ENCODE data around the gene JARID2. TPM values are rescaled to one million over a fixed set of nuclear protein-coding genes. Genes with fewer than 3 reads are reported as not detected.

JARID2 gene
- polyA plus RNA-seq, 1 experiment = 9.7 TPM

- H3K27me3 ChIP-seq (ENCODE audit: control insufficient read depth, insufficient read depth, low read length) = no peaks in the 10 kb centered on the region
- CTCF ChIA-PET = no interaction called here
- no peak for DNase-seq (ENCODE audit: low read depth, low spot score)
- H3K27ac ChIP-seq (ENCODE audit: low read depth, low read length) = no peak overlapping the region
- POLR2A ChIA-PET = no interaction called here
- H3K9me3 ChIP-seq (ENCODE audit: control insufficient read depth, insufficient read depth, low read length) = no peaks in the 10 kb centered on the region
- H3K4me3 ChIP-seq (ENCODE audit: low read depth, low read length) = no peak overlapping the region
- TF ChIP-seq CTCF (IDR thresholded peaks at IDR 0.05; ENCODE audit: low read depth, low read length) = no peak
These were observed 22.5 kb downstream of the JARID2 start for GRCh38 chr6:15268137-15268908.

DNA sequence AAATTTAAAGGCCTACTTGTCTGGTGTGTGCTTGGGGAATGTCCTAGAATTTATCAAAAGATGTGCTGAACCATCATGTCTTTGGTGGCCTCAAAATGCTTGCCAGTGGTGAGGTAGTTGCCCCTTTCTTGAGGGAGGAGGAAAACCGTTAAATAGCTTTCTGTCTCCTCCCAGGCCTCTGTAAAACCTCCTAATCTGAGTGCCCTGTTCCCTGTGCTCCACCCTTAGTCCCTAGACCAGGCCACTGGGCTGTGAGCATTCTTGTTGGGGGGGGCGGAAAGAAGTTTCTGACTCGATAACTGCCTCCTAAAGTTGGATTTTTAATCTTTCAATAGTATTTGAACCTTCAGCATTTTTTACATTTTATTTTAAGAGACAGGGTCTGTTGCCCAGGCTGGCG, 23.1 kb downstream of the JARID2 start:
- ChIA-PET CTCF (no interaction called here), POLR2A (interaction anchor here (0.7 kb wide), 1 partner anchor 21 kb away, joined by 6 read pairs; no protein-coding TSS in a partner anchor)
- Histone ChIP-seq H3K9me3 (ENCODE audit: control insufficient read depth, insufficient read depth, low read length) (no peaks in the 10 kb centered on the region), H3K27ac (ENCODE audit: low read depth, low read length) (no peak overlapping the region), H3K4me3 (ENCODE audit: low read depth, low read length) (no peak overlapping the region), H3K27me3 (ENCODE audit: control insufficient read depth, insufficient read depth, low read length) (no peaks in the 10 kb centered on the region)
- TF ChIP-seq CTCF (IDR thresholded peaks at IDR 0.05; ENCODE audit: low read depth, low read length) = no peak
- DNase-seq (ENCODE audit: low read depth, low spot score) = no peak

GRCh38 chr6:15269619-15270018, 23.8 kb downstream of the JARID2 start:
- Histone ChIP-seq H3K27ac (ENCODE audit: low read depth, low read length) (no peak overlapping the region), H3K27me3 (ENCODE audit: control insufficient read depth, insufficient read depth, low read length) (no peaks in the 10 kb centered on the region), H3K9me3 (ENCODE audit: control insufficient read depth, insufficient read depth, low read length) (no peaks in the 10 kb centered on the region), H3K4me3 (ENCODE audit: low read depth, low read length) (no peak overlapping the region)
- no peak for DNase-seq (ENCODE audit: low read depth, low spot score)
- TF ChIP-seq CTCF (IDR thresholded peaks at IDR 0.05; ENCODE audit: low read depth, low read length) = no peak
- ChIA-PET CTCF (no interaction called here), POLR2A (interaction anchor here (0.7 kb wide), 1 partner anchor 20 kb away, joined by 6 read pairs; no protein-coding TSS in a partner anchor)

DNA sequence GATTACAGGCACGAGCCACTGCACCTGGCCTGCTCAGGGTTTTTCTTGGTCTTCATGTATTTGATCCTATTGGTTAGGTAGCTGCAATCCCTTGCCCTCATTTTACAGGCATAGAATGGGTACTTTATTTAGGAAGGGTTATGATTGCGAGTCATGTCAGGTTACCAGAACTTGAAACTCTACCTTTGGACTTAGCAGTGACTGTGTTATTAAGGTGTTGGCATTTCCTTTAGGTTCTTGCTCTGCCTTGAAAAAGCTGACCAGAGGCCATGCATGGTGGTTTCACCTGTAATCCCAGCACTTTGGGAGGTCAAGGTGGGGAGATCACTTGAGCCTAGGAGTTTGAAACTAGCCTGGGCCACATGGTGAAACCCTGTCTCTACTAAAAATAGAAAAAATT, 24.5 kb downstream of the JARID2 start:
- H3K27ac ChIP-seq (ENCODE audit: low read depth, low read length) = no peak overlapping the region
- ChIA-PET POLR2A (no interaction called here), CTCF (no interaction called here)

More for the DNA sequence above, 24.5 kb downstream of the JARID2 start:
- no peaks in the 10 kb centered on the region for H3K9me3 ChIP-seq (ENCODE audit: control insufficient read depth, insufficient read depth, low read length)
- TF ChIP-seq CTCF (IDR thresholded peaks at IDR 0.05; ENCODE audit: low read depth, low read length) = no peak
- H3K27me3 ChIP-seq (ENCODE audit: control insufficient read depth, insufficient read depth, low read length) = no peaks in the 10 kb centered on the region
- no peak for DNase-seq (ENCODE audit: low read depth, low spot score)
- H3K4me3 ChIP-seq (ENCODE audit: low read depth, low read length) = no peak overlapping the region
